NCI-H2081 treated with DMSO at 0.1 percent for 48 hours (cell line): Measurements from ENCODE around the gene ZFP36L1.

ENCODE experiments used
- DNase-seq: peaks from one replicate; lab custom pipeline; 2025; lab: John Stamatoyannopoulos, UW

Gene ZFP36L1

GRCh38 chr14:68738559-68738958 lies 54.3 kb downstream of the ZFP36L1 start:
- DNase-seq: no peak
